Measurements from ENCODE around the gene FXYD6.
A peak's percentile ranks its signal among the peaks of the same experiment; 100 is the strongest.
"Not testable (repeated sequence)": the region's sequence is repeated elsewhere in the genome, so short reads cannot be mapped to it uniquely, and the experiment has no call there.

Gene FXYD6

GRCh38 chr11:117815262-117815803, 61.1 kb downstream of the FXYD6 start:
- peak; percentile 90 for DNase-seq

GRCh38 chr11:117814766-117815261, 61.6 kb downstream of the FXYD6 start:
- DNase-seq, result peak; percentile 86

GRCh38 chr11:117814204-117814765, 62.2 kb downstream of the FXYD6 start:
- DNase-seq, result no peak

- DNase-seq, result not testable (repeated sequence)
Measured at GRCh38 chr11:117810056-117810451, 66.4 kb downstream of the FXYD6 start.

GRCh38 chr11:117809236-117810055, 67.0 kb downstream of the FXYD6 start:
- DNase-seq, result peak; percentile 49

GRCh38 chr11:117808784-117809183, 67.7 kb downstream of the FXYD6 start:
- no peak for DNase-seq

GRCh38 chr11:117807482-117808327, 68.8 kb downstream of the FXYD6 start:
- DNase-seq, result peak; percentile 79

GRCh38 chr11:117806846-117807245, 69.6 kb downstream of the FXYD6 start:
- DNase-seq, result no peak

- no peak for DNase-seq
Measured at GRCh38 chr11:117805045-117805444, 71.4 kb downstream of the FXYD6 start.

GRCh38 chr11:117803896-117804295, 72.6 kb downstream of the FXYD6 start:
- no peak for DNase-seq

GRCh38 chr11:117799634-117800033, 76.8 kb downstream of the FXYD6 start:
- DNase-seq, result no peak

- DNase-seq, result peak; percentile 28
Measured at GRCh38 chr11:117796872-117797529, 79.5 kb downstream of the FXYD6 start, which contains the start of gene DSCAML1. Gene DSCAML1 (minus strand): TSS chr11:117797216. CDS start chr11:117797079, 137 bp downstream.

GRCh38 chr11:117796456-117796871, 80.0 kb downstream of the FXYD6 start:
- DNase-seq, result no peak

GRCh38 chr11:117795638-117796455, 80.6 kb downstream of the FXYD6 start:
- no peak for DNase-seq

- DNase-seq, result no peak
Measured at GRCh38 chr11:117794772-117795629, 81.5 kb downstream of the FXYD6 start.

GRCh38 chr11:117794135-117794534, 82.3 kb downstream of the FXYD6 start:
- DNase-seq, result no peak

GRCh38 chr11:117793583-117793982, 82.9 kb downstream of the FXYD6 start:
- no peak for DNase-seq

GRCh38 chr11:117792992-117793391, 83.5 kb downstream of the FXYD6 start:
- no peak for DNase-seq

GRCh38 chr11:117792241-117792640, 84.2 kb downstream of the FXYD6 start:
- no peak for DNase-seq

- DNase-seq, result no peak
Measured at GRCh38 chr11:117790279-117790678, 86.2 kb downstream of the FXYD6 start.
